H9 (cell line): ENCODE data around the gene AKT1S1. TPM values are rescaled to one million over a fixed set of nuclear protein-coding genes. Genes with fewer than 3 reads are reported as not detected.

Experiments used
- DNase-seq: peaks from one replicate; pipeline ENCODE4 v3.0.0-alpha.2; 2017
- H2AFZ ChIP-seq: one replicate; pipeline ENCODE4 v1.6.1; 2013; ENCODE audit warnings: mild to moderate bottlenecking, low read length, control low read depth, moderate library complexity
- H2AK5ac ChIP-seq: 2 replicates; pipeline ENCODE4 v1.6.1; 2013; ENCODE audit warnings: low read length, control low read depth, mixed read lengths; ENCODE audit not compliant: insufficient read length
- H2BK120ac ChIP-seq: one replicate; pipeline ENCODE4 v1.6.1; 2013; ENCODE audit warnings: low read depth, mild to moderate bottlenecking, low read length, control low read depth, inconsistent platforms; ENCODE audit not compliant: poor library complexity, severe bottlenecking
- H2BK12ac ChIP-seq: 2 replicates; pipeline ENCODE4 v1.6.1; 2013; ENCODE audit warnings: low read length, control low read depth, mixed read lengths, low read depth; ENCODE audit not compliant: insufficient read length
- H2BK15ac ChIP-seq: 2 replicates; pipeline ENCODE4 v1.6.1; 2013; ENCODE audit warnings: low read depth, low read length, control low read depth
- H2BK20ac ChIP-seq: one replicate; pipeline ENCODE4 v1.6.1; 2013; ENCODE audit warnings: low read depth, mild to moderate bottlenecking, low read length, control low read depth, inconsistent platforms; ENCODE audit not compliant: poor library complexity, severe bottlenecking
- H2BK5ac ChIP-seq: 2 replicates; pipeline ENCODE4 v1.6.1; 2013; ENCODE audit warnings: low read length, control low read depth, mixed read lengths; ENCODE audit not compliant: insufficient read length
- H3K14ac ChIP-seq: 2 replicates; pipeline ENCODE4 v1.6.1; 2013; ENCODE audit warnings: low read length, control low read depth; ENCODE audit not compliant: insufficient read depth
- H3K18ac ChIP-seq: 2 replicates; pipeline ENCODE4 v1.6.1; 2013; ENCODE audit warnings: low read depth, mild to moderate bottlenecking, mixed read lengths, low read length, control low read depth; ENCODE audit not compliant: insufficient read length
- H3K23ac ChIP-seq: 2 replicates; pipeline ENCODE4 v1.6.1; 2013; ENCODE audit warnings: low read length, control low read depth, mixed read lengths, low read depth; ENCODE audit not compliant: insufficient read length
- H3K23me2 ChIP-seq: 2 replicates; pipeline ENCODE4 v1.6.1; 2013; ENCODE audit warnings: low read depth, mild to moderate bottlenecking, mixed read lengths, low read length, control low read depth; ENCODE audit not compliant: insufficient read length, poor library complexity, severe bottlenecking
- H3K27ac ChIP-seq: 2 replicates; pipeline ENCODE4 v1.5.1; 2013; ENCODE audit warnings: low read length, control low read depth, mixed read lengths, low read depth; ENCODE audit not compliant: insufficient read length
- H3K27me3 ChIP-seq: 2 replicates; pipeline ENCODE4 v1.6.1; 2013; ENCODE audit warnings: low read length, control low read depth, inconsistent platforms; ENCODE audit not compliant: insufficient read depth
- H3K4ac ChIP-seq: 2 replicates; pipeline ENCODE4 v1.6.1; 2013; ENCODE audit warnings: low read depth, mild to moderate bottlenecking, control low read depth, inconsistent platforms, low read length, moderate library complexity
- H3K4me1 ChIP-seq: 2 replicates; pipeline ENCODE4 v1.6.1; 2013; ENCODE audit warnings: low read length, control low read depth, inconsistent platforms; ENCODE audit not compliant: insufficient read depth
- H3K4me2 ChIP-seq: 2 replicates; pipeline ENCODE4 v1.6.1; 2013; ENCODE audit warnings: low read length, control low read depth, mixed read lengths; ENCODE audit not compliant: insufficient read length, insufficient read depth
- H3K56ac ChIP-seq: 2 replicates; pipeline ENCODE4 v1.6.1; 2013; ENCODE audit warnings: low read depth, mild to moderate bottlenecking, mixed read lengths, low read length, control low read depth; ENCODE audit not compliant: insufficient read length
- H3K79me1 ChIP-seq: 2 replicates; pipeline ENCODE4 v1.6.1; 2013; ENCODE audit warnings: low read depth, mild to moderate bottlenecking, moderate library complexity, low read length, control low read depth, inconsistent platforms; ENCODE audit not compliant: insufficient read depth, poor library complexity, severe bottlenecking
- H3K79me2 ChIP-seq: 2 replicates; pipeline ENCODE4 v1.6.1; 2013; ENCODE audit warnings: low read length, control low read depth, inconsistent platforms; ENCODE audit not compliant: insufficient read depth
- H3K9ac ChIP-seq: 2 replicates; pipeline ENCODE4 v1.6.1; 2013; ENCODE audit warnings: low read length, control low read depth, mixed read lengths; ENCODE audit not compliant: insufficient read length; ENCODE audit errors: extremely low read depth
- H3K9me3 ChIP-seq: one replicate; pipeline ENCODE4 v1.6.1; 2013; ENCODE audit warnings: low read depth, low read length, inconsistent platforms; ENCODE audit not compliant: control insufficient read depth
- H3T11ph ChIP-seq: one replicate; pipeline ENCODE4 v1.6.1; 2013; ENCODE audit warnings: mild to moderate bottlenecking, low read length, control low read depth, inconsistent platforms
- H4K20me1 ChIP-seq: one replicate; pipeline ENCODE4 v1.6.1; 2013; ENCODE audit not compliant: control insufficient read depth, insufficient read length, insufficient read depth
- H4K5ac ChIP-seq: 2 replicates; pipeline ENCODE4 v1.6.1; 2013; ENCODE audit warnings: low read depth, mild to moderate bottlenecking, mixed read lengths, low read length, control low read depth; ENCODE audit not compliant: insufficient read length
- H4K8ac ChIP-seq: replicated peaks from 2 replicates; pipeline ENCODE4 v1.6.1; 2013; ENCODE audit warnings: low read length, control low read depth, mixed read lengths, low read depth; ENCODE audit not compliant: insufficient read length
- H4K91ac ChIP-seq: 2 replicates; pipeline ENCODE4 v1.6.1; 2013; ENCODE audit warnings: low read depth, mild to moderate bottlenecking, moderate library complexity, mixed read lengths, low read length, control low read depth; ENCODE audit not compliant: insufficient read length
- H3K27ac Mint-ChIP-seq, 3 experiments: 2 replicates in 2 of 3; 3 replicates in 1 of 3; pipeline ENCODE4 v1.8.0; 2020 to 2021; ENCODE audit warnings: mixed read lengths in 3 of 3, mild to moderate bottlenecking in 1 of 3, moderate library complexity in 1 of 3
- H3K27me3 Mint-ChIP-seq: 2 replicates; pipeline ENCODE4 v1.8.0; 2021; ENCODE audit warnings: low read depth, mild to moderate bottlenecking, moderate library complexity, mixed read lengths
- H3K36me3 Mint-ChIP-seq, 3 experiments: 2 replicates in 2 of 3; 3 replicates in 1 of 3; pipeline ENCODE4 v1.8.0; 2020 to 2021; ENCODE audit warnings: low read depth in 3 of 3, mixed read lengths in 3 of 3; ENCODE audit not compliant: insufficient read depth in 1 of 3
- H3K4me1 Mint-ChIP-seq, 2 experiments: 2 replicates each; pipeline ENCODE4 v1.8.0; 2020; ENCODE audit warnings: mixed read lengths in 2 of 2
- H3K4me3 Mint-ChIP-seq, 2 experiments: 2 replicates in 1 of 2; 3 replicates in 1 of 2; pipeline ENCODE4 v1.8.0; 2020 to 2021; ENCODE audit warnings: mild to moderate bottlenecking in 2 of 2, mixed read lengths in 2 of 2, moderate library complexity in 1 of 2
- H3K9me3 Mint-ChIP-seq, 2 experiments: 2 replicates in 1 of 2; 3 replicates in 1 of 2; pipeline ENCODE4 v1.8.0; 2020; ENCODE audit warnings: mild to moderate bottlenecking in 2 of 2, mixed read lengths in 2 of 2, moderate library complexity in 1 of 2
- CTCF ChIP-seq: fragments of 200-600 bp; sonication (generic); conservative IDR thresholded peaks from 3 replicates; pipeline ENCODE4 v1.8.0; 2021; ENCODE audit warnings: antibody characterized with exemption, mild to moderate bottlenecking
- WGBS: extraction: QIAGEN DNeasy Blood & Tissue Kit; methylation state at CpG from one replicate; pipeline ENCODE4 v1.1.7; 2013; ENCODE audit warnings: missing lambda C conversion rate, low lambda C conversion rate, mixed read lengths; ENCODE audit not compliant: insufficient read length; ENCODE audit errors: extremely low coverage; 5-methylcytosine and 5-hydroxymethylcytosine counted together
- total RNA-seq: library from RNA; stranded (reverse); gene quantifications from 2 replicates; pipeline ENCODE4 v1.2.1, GENCODE V29; 2021

The AKT1S1 gene
- total RNA-seq, 1 experiment from 2014 or later = 43.5 TPM

GRCh38 chr19:49875857-49876421, 1.2 kb downstream of the AKT1S1 start:
- Histone ChIP-seq H3K14ac (peak overlapping the region; percentile 89), H3K23me2 (peaks cover 11% of the 10 kb centered on the region), H3K4me2 (peak overlapping the region; percentile 59), H3K27me3 (no peaks in the 10 kb centered on the region), H3K79me2 (no peaks in the 10 kb centered on the region; the same call in 1 of the 2 replicates), H3K27ac (peak overlapping the region; percentile 3), H3K9ac (peak overlapping the region; percentile 86), H2BK120ac (no peak overlapping the region), H3K9me3 (no peaks in the 10 kb centered on the region), H3T11ph (no peak overlapping the region), H3K56ac (no peak overlapping the region), H2BK15ac (no peak overlapping the region), H2BK20ac (no peak overlapping the region), H3K18ac (peak overlapping the region; percentile 71), H4K8ac (no peak overlapping the region), H2AK5ac (no peak overlapping the region), H3K23ac (no peak overlapping the region), H3K4me1 (no peaks in the 10 kb centered on the region), H4K91ac (no peak overlapping the region), H4K20me1 (no peaks in the 10 kb centered on the region), H4K5ac (no peak overlapping the region), H3K79me1 (no peaks in the 10 kb centered on the region), H3K4ac (no peak overlapping the region; the same call in 1 of the 2 replicates), H2BK5ac (peak overlapping the region; percentile 27), H2AFZ (no peak overlapping the region), H2BK12ac (no peak overlapping the region)
- WGBS = no CpG with 5 or more reads among the region's 28 CpGs
- TF ChIP-seq CTCF = no peak
- Mint-ChIP-seq H3K4me1 (peaks cover 18 to 25% of the 10 kb centered on the region in 2 experiments), H3K4me3 (no peak overlapping the region), H3K36me3 (peaks cover 22 to 34% (median 24%) of the 10 kb centered on the region in 3 experiments), H3K27me3 (no peaks in the 10 kb centered on the region), H3K9me3 (no peaks in the 10 kb centered on the region), H3K27ac (no peak overlapping the region; a peak in 1 of 7 replicates)
- peak; percentile 65 for DNase-seq
